HG03064 (cell line): ENCODE measurements around the gene HOXC4.
"Not testable (repeated sequence)": the region's sequence is repeated elsewhere in the genome, so short reads cannot be mapped to it uniquely, and the experiment has no call there.

Experiments used
- ATAC-seq: cut with Tn5 transposase; IDR thresholded peaks from one replicate; pipeline ENCODE4 v1.9.1; 2021; ENCODE audit warnings: low read depth; ENCODE audit not compliant: unreplicated experiment

HOXC4 gene

DNA sequence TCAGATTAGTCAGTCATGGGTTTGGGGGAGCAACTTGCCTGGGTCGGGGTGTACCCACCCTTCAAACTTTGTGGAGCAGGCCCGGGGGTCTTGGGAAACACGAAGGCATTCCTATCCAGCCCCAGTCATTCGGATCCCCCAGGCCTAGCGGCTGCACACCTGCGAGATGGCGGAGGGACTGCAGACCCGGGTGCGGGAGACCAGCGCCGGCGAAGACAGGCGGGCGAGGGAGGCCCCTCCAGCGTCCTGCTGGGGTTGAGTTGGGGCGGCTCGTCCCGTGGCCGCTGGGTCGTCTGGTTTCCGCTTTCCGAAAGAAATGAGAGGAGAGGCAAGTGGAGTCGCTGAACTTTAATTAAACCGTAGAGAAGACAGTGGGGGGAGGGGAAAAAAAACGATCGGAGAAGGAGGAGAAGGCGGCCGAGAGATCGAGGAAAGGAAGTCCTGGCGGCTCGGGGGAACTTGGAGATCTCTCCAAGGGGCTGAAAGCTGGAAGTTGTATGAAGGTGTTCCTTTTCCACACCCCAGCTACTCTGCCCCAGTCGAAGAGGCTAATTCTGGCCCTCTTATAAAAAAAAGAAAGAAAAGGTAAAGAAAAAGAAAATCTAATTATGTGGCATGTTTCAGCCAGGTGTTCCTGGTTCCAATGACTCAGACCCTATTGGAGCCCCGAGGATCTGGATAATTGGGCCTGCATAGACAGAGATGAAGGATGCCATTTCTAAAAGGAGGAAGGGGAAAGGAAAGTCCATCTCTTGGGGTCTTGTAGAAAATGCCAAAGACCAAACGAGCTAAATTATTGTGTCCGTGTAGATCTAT, 28.2 kb downstream of the HOXC4 start:
- ATAC-seq = not testable (repeated sequence)

DNA sequence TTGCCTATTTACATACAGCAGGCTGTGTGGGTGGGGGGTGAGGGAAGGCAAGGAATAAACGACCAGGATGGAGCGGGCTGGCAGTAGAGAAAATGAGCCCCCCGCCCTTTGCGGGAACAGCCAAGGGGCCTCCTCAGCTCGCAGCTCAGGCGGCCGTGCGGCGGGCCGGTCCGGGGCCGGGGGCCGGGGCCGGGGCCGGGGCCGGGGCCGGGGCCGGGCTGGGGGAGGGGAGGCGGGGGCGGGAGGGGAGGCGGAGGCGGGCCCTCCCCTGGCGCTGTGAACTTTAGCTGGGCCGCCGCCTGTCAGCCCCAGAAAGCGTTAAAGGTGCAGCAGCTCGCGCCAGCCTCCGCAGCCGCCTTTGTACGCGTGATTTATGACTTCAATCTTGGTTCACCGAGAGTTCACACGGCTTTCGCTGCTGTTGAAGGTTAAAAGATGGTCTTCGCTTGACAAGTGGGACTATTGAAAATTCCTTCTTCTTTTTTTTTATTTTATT, 28.8 kb downstream of the HOXC4 start:
- ATAC-seq = no peak

DNA sequence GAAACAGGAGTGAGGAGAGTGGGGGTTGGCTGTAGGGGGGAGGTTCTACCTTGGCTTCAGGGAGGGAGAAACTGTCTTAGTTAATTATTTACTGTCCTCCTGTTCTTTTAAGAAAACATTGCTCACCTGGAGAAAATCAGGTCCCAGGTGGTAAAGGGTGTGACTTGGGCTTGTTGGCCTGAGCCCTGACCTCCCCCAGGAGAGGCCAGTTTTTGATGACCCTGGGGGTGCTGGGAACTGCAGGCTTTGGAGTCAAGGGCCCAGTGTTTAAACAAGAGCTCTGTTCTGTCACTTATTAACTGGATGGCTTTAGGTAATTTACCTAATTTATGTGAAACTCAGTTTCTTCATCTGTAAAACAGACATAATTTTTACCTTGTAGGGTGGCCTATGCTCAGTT, 34.4 kb downstream of the HOXC4 start:
- ATAC-seq = not testable (repeated sequence)

DNA sequence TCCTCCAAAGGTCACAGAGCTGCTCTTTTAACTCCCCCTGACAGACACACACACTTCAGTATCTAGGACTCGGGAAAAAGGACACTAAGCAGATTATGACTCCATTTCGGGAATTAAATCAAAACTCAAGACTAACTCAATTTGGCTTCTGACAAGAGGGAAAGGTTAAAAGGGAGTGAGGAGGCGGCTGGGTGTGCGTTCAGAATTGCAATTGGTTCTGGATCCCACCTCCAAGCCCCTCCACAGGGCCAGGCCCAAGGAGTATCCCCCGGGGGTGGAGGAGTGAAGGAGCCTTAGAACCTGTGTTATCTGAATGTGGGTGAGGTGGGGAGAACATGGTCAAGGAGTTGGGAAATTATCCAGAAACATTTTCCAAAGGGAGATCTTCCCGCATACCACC, 35.8 kb downstream of the HOXC4 start:
- not testable (repeated sequence) for ATAC-seq

DNA sequence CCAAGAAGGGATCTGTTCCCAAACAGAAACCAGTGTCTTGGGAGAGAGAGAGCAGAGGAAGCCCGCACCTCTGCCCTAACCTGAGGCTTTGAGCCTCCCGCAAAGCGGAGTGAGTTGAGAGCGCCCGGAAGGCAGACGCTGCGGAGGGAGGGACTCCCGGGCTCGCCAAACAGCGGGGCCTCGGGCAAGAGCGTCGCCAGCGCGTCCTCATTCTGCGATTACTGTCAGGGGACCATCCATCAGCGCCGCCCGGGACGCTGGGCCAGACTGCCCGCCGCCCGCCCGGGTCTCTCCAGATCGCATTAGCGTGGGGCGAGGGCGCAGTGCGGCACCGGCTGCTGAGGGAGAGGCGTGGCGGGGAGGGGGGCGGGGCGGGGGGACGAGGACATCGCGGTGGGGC, 36.7 kb downstream of the HOXC4 start:
- ATAC-seq = not testable (repeated sequence)

DNA sequence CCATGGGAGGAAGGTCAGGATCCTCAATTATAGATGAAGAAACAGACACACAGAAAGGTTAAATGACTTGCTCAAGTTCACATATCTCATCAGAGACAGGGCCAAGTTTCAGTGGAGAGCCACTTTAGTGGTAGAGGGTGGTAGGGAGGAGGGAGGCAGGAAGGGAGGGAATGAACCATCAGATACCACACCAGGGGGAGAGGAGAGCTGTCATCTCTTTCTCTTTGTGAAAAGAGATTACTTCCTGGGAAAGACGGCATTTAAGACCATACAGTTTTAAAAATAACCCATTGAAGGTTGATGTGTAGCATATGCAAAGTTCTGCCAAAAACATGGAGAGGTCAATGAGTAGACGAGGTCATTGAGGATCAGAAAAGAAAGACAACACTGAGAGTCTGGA, 39.3 kb downstream of the HOXC4 start:
- not testable (repeated sequence) for ATAC-seq

DNA sequence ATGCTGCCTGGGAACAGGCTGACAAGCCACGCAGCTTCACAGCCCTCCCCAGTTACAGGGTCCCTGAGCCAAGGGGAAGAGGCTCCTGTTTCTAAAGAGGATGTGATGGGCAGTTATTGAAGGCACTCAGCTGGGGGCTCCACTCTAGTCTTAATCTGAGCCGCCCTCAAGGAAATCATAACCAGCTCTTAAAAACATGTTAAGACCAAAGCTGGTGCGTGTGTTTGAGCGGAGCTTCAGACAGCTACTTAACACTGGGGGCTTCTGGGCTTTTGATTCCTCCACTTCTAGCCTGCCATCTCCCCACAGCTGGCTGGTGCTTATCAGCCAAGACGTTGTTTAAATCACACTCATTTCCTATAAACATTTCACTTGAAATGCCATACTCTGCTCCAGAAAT, 42.3 kb downstream of the HOXC4 start:
- not testable (repeated sequence) for ATAC-seq

DNA sequence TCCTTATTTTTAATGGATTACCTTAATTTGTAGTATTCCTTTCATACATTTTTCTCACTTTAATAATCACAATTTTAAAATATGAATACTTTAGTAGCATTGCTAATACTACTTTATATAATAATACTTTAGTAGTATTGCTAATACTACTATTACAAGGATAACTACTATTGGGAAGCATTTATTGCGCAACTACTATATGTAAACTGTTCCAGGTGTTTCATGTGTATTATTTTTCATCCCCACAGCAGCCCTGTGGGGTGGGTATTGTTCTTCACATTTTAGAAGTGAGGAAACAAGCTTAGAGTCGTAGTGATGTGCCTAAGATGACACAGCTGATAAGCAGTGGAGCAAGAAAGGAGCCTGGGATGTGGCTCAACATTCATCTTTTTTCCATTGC, 45.0 kb downstream of the HOXC4 start:
- ATAC-seq = not testable (repeated sequence)

DNA sequence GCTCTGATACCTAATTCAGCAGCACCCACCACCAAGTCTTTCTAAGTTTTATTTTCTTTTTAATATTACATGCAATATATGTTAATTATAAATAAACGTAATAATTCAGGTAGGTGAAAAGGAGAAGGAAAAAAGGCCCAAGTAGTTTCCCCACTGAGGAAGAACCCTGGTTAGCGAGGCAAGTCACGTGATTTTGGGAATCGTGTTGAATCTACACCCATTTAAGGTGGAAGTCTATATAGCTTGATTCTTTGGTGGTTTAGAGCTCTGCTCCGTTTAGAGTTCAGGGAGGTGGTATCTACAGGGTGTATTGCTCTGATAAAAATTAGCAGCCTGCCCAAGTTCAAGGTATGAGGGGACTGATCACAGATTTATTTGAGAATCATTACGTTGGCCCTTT, 47.0 kb downstream of the HOXC4 start:
- ATAC-seq = not testable (repeated sequence)

DNA sequence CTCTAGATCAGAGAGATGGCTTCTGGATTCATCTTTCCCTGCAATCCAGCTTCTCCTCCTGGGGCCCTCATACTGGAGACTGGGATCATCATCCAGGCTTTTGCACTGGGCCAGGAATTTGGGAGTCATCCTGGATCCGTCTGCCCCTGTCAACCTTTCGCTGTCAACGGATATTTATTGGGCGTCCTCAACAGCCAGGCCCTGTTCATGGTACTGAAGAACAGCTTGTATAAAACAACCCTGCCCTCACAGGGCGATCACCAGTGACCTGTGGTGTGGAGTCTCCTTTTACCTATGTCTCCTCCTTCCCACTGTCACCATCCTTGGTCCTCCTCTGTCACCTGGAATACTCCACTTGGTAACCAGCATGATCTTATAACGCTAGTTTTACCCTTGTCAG, 48.6 kb downstream of the HOXC4 start:
- ATAC-seq = not testable (repeated sequence)

DNA sequence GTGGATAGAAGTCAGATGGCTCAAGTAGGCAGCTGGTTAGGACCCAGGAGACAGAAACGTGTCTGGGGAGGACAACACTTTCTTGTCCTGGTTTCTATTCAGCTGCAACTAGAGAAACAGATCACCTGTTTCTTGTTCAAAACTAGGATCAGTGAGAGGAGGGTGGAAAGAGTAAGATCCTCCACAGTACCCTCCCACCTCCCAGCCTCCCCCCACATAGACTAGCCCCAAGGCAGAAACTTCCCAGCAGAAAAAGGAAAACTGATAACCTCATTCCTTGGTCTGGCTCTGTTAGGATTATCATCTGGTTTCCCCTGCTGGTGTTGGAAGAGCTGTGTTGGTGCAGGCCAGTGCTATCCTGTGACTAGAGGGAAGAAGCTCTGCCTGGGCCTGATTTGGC, 50.2 kb downstream of the HOXC4 start:
- not testable (repeated sequence) for ATAC-seq
